Measurements from ENCODE around the gene BMAL1.

The BMAL1 gene

GRCh38 chr11:13349581-13349980, 72.0 kb downstream of the BMAL1 start:
- Histone ChIP-seq H3K9me3 (ENCODE audit: insufficient read depth, low read length) (no peaks in the 10 kb centered on the region), H3K9me2 (replicated peaks; ENCODE audit: insufficient read depth, low read length) (no peaks in the 10 kb centered on the region), H3F3A (ENCODE audit: insufficient read depth) (no peaks in the 10 kb centered on the region), H3K27me3 (ENCODE audit: low read length) (no peaks in the 10 kb centered on the region), H3K4me3 (ENCODE audit: insufficient read depth, low read length, poor library complexity, severe bottlenecking) (no peak overlapping the region), H4K20me1 (ENCODE audit: low read depth, low read length) (no peaks in the 10 kb centered on the region), H3K79me2 (ENCODE audit: insufficient read depth, low read length) (no peaks in the 10 kb centered on the region), H3K9ac (ENCODE audit: low read length) (no peak overlapping the region), H2AFZ (ENCODE audit: low read depth, low read length, severe bottlenecking) (no peak overlapping the region), H3K36me3 (ENCODE audit: low read length) (no peaks in the 10 kb centered on the region), H3K27ac (ENCODE audit: low read depth, low read length) (no peak overlapping the region), H3K4me2 (ENCODE audit: low read depth, low read length, poor library complexity, severe bottlenecking) (no peak overlapping the region)
- TF ChIP-seq, protein P1, sequence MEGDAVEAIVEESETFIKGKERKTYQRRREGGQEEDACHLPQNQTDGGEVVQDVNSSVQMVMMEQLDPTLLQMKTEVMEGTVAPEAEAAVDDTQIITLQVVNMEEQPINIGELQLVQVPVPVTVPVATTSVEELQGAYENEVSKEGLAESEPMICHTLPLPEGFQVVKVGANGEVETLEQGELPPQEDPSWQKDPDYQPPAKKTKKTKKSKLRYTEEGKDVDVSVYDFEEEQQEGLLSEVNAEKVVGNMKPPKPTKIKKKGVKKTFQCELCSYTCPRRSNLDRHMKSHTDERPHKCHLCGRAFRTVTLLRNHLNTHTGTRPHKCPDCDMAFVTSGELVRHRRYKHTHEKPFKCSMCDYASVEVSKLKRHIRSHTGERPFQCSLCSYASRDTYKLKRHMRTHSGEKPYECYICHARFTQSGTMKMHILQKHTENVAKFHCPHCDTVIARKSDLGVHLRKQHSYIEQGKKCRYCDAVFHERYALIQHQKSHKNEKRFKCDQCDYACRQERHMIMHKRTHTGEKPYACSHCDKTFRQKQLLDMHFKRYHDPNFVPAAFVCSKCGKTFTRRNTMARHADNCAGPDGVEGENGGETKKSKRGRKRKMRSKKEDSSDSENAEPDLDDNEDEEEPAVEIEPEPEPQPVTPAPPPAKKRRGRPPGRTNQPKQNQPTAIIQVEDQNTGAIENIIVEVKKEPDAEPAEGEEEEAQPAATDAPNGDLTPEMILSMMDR (IDR thresholded peaks at IDR 0.05; ENCODE audit: insufficient read depth, low read length, poor library complexity, severe bottlenecking), result no peak
- no peak for TF ChIP-seq EZH2phosphoT487 (conservative IDR thresholded peaks at IDR 0.05; ENCODE audit: low read length)

DNA sequence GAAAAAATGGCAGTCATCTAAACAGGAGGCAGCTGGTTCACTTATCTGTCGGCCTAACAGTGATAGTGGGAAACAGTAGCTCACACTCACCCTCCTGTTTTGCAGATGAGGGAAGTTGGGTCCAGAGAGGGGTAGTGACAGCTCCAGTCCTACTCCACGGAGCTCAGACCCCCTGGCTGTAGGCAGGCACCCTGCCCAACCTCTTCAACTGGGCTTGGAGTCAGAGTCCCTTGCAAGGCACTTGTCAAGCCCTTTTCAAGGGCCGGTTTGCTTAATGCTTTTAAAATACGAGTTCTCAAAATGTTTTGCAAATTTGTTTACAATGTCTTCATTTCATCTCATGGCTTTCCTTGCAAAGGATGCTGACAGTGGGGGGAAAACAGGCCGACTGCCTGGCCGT, 75.1 kb downstream of the BMAL1 start:
- Histone ChIP-seq H3K9ac (ENCODE audit: low read length) (no peak overlapping the region), H3K27me3 (ENCODE audit: low read length) (no peaks in the 10 kb centered on the region), H3K79me2 (ENCODE audit: insufficient read depth, low read length) (no peaks in the 10 kb centered on the region), H3K4me3 (ENCODE audit: insufficient read depth, low read length, poor library complexity, severe bottlenecking) (no peak overlapping the region), H3K9me2 (replicated peaks; ENCODE audit: insufficient read depth, low read length) (no peaks in the 10 kb centered on the region), H3K4me2 (ENCODE audit: low read depth, low read length, poor library complexity, severe bottlenecking) (no peak overlapping the region), H3F3A (ENCODE audit: insufficient read depth) (no peaks in the 10 kb centered on the region), H3K9me3 (ENCODE audit: insufficient read depth, low read length) (no peaks in the 10 kb centered on the region), H4K20me1 (ENCODE audit: low read depth, low read length) (no peaks in the 10 kb centered on the region), H3K36me3 (ENCODE audit: low read length) (no peaks in the 10 kb centered on the region), H3K27ac (ENCODE audit: low read depth, low read length) (no peak overlapping the region), H2AFZ (ENCODE audit: low read depth, low read length, severe bottlenecking) (no peak overlapping the region)
- TF ChIP-seq, protein P1 (IDR thresholded peaks at IDR 0.05; ENCODE audit: insufficient read depth, low read length, poor library complexity, severe bottlenecking), result no peak
- no peak for TF ChIP-seq EZH2phosphoT487 (conservative IDR thresholded peaks at IDR 0.05; ENCODE audit: low read length)

- H3K9me3 ChIP-seq (ENCODE audit: insufficient read depth, low read length), result no peaks in the 10 kb centered on the region
Measured at GRCh38 chr11:13354335-13354734, 76.7 kb downstream of the BMAL1 start.

More at GRCh38 chr11:13354335-13354734, 76.7 kb downstream of the BMAL1 start:
- no peaks in the 10 kb centered on the region for H4K20me1 ChIP-seq (ENCODE audit: low read depth, low read length)
- H3K4me2 ChIP-seq (ENCODE audit: low read depth, low read length, poor library complexity, severe bottlenecking), result no peak overlapping the region
- H3K27me3 ChIP-seq (ENCODE audit: low read length), result no peaks in the 10 kb centered on the region
- H2AFZ ChIP-seq (ENCODE audit: low read depth, low read length, severe bottlenecking), result peak overlapping the region; percentile 7
- H3K9me2 ChIP-seq (replicated peaks; ENCODE audit: insufficient read depth, low read length), result no peaks in the 10 kb centered on the region
- no peak overlapping the region for H3K4me3 ChIP-seq (ENCODE audit: insufficient read depth, low read length, poor library complexity, severe bottlenecking)
- H3K36me3 ChIP-seq (ENCODE audit: low read length), result no peaks in the 10 kb centered on the region
- H3K27ac ChIP-seq (ENCODE audit: low read depth, low read length), result no peak overlapping the region
- no peaks in the 10 kb centered on the region for H3F3A ChIP-seq (ENCODE audit: insufficient read depth)
- no peak overlapping the region for H3K9ac ChIP-seq (ENCODE audit: low read length)
- TF ChIP-seq, protein P1 (IDR thresholded peaks at IDR 0.05; ENCODE audit: insufficient read depth, low read length, poor library complexity, severe bottlenecking), result peak; percentile 37
- no peak for TF ChIP-seq EZH2phosphoT487 (conservative IDR thresholded peaks at IDR 0.05; ENCODE audit: low read length)
- no peaks in the 10 kb centered on the region for H3K79me2 ChIP-seq (ENCODE audit: insufficient read depth, low read length)

Data from SU-DHL-6 (cell line).